A549 (cell line): ENCODE data around the gene PDCL2. TPM values are rescaled to one million over a fixed set of nuclear protein-coding genes. Genes with fewer than 3 reads are reported as not detected.
"Not testable (repeated sequence)": the region's sequence is repeated elsewhere in the genome, so short reads cannot be mapped to it uniquely, and the experiment has no call there.

Experiments
- ATAC-seq, 2 experiments: fragments of 200-7000 bp in 1 of 2; fragments of >200 bp in 1 of 2; cut with Nextera tagmentation in 1 of 2; cut with Tn5 transposase in 1 of 2; 3 replicates each; pipeline versions ENCODE4 v1.8.0 to v1.9.1; 2018 to 2020; ENCODE audit warnings: mild to moderate bottlenecking in 1 of 2, moderate library complexity in 1 of 2
- CTCF ChIA-PET: fragments of 300-600 bp; sonication (Branson Sonifier 250); formaldehyde crosslinking; extraction: SDS; loops from one replicate; lab custom pipeline; 2021; ENCODE audit warnings: antibody characterized with exemption, inconsistent platforms; lab: Yijun Ruan, JAX
- POLR2A ChIA-PET: fragments of 350-600 bp; formaldehyde crosslinking; extraction: SDS; loops from one replicate; lab custom pipeline; 2021; ENCODE audit warnings: antibody characterized with exemption, inconsistent platforms; lab: Yijun Ruan, JAX
- DNase-seq, 2 experiments: peaks; one replicate each; pipeline versions ENCODE4 v3.0.0 to v3.0.0-alpha.2; 2011 to 2016; ENCODE audit warnings: low read depth in 1 of 2, low spot score in 1 of 2
- FAIRE-seq: peaks from 2 replicates; lab custom pipeline; 2011; peaks lifted over from hg19 to GRCh38; lab: Jason Lieb, UNC
- H3K27ac ChIP-seq, 2 experiments: fragments of >200 bp; sonication (Bioruptor Twin); formaldehyde crosslinking; 3 replicates each; pipeline ENCODE4 v1.5.1; 2016 to 2017
- H3K4me1 ChIP-seq: fragments of >200 bp; sonication (Bioruptor Twin); formaldehyde crosslinking; 3 replicates; pipeline ENCODE4 v1.6.1; 2016
- H3K4me2 ChIP-seq: fragments of >200 bp; sonication (Bioruptor Twin); formaldehyde crosslinking; 3 replicates; pipeline ENCODE4 v1.6.1; 2016
- H3K4me3 ChIP-seq: fragments of >200 bp; sonication (Bioruptor Twin); formaldehyde crosslinking; 3 replicates; pipeline ENCODE4 v1.5.1; 2016
- H3K9me3 ChIP-seq: fragments of >200 bp; sonication (Bioruptor Twin); formaldehyde crosslinking; 3 replicates; pipeline ENCODE4 v1.6.1; 2016
- BHLHE40 ChIP-seq: IDR thresholded peaks from 2 replicates; pipeline ENCODE4 v1.6.1; 2012; ENCODE audit warnings: low read depth, low read length, inconsistent platforms
- CHD2 ChIP-seq: fragments of 150-350 bp; IDR thresholded peaks from 2 replicates; pipeline ENCODE4 v1.6.1; 2014; ENCODE audit warnings: low read length; ENCODE audit not compliant: partially characterized antibody
- CHD4 ChIP-seq: fragments of 200-600 bp; sonication (generic); IDR thresholded peaks from 2 replicates; pipeline ENCODE4 v1.6.1; 2016; ENCODE audit warnings: antibody characterized with exemption, mild to moderate bottlenecking, borderline replicate concordance
- EHMT2 ChIP-seq: fragments of 200-600 bp; sonication (generic); IDR thresholded peaks from 2 replicates; pipeline ENCODE4 v1.6.1; 2016; ENCODE audit warnings: antibody characterized with exemption, low read depth, mild to moderate bottlenecking, moderate library complexity
- ELK1 ChIP-seq: fragments of 150-350 bp; IDR thresholded peaks from 2 replicates; pipeline ENCODE4 v1.6.1; 2014; ENCODE audit warnings: low read depth, mild to moderate bottlenecking, low read length
- EP300 ChIP-seq, 2 experiments: fragments of >200 bp; sonication (Bioruptor Twin); formaldehyde crosslinking; IDR thresholded peaks; 2 replicates in 1 of 2; 3 replicates in 1 of 2; pipeline ENCODE4 v1.6.1; 2016 to 2017
- FOSB ChIP-seq: fragments of 250-450 bp; sonication (Bioruptor Pico); IDR thresholded peaks from 2 replicates; pipeline ENCODE4 v1.5.0; 2020; ENCODE audit warnings: mild to moderate bottlenecking, moderate library complexity
- FOSL2 ChIP-seq, 2 experiments: fragments of 450-650 bp in 1 of 2; fragments of >200 bp in 1 of 2; sonication (Bioruptor Twin) in 1 of 2; formaldehyde crosslinking; IDR thresholded peaks; 2 replicates each; pipeline versions ENCODE4 v1.5.0 to v1.6.1; 2016 to 2020; ENCODE audit warnings: mild to moderate bottlenecking in 1 of 2, moderate library complexity in 1 of 2
- HDAC2 ChIP-seq: fragments of 200-600 bp; sonication (generic); IDR thresholded peaks from 2 replicates; pipeline ENCODE4 v1.6.1; 2016
- HES2 ChIP-seq: fragments of >200 bp; sonication (Bioruptor Twin); formaldehyde crosslinking; IDR thresholded peaks from 2 replicates; pipeline ENCODE4 v1.6.1; 2016
- HOXB13 ChIP-seq: fragments of 250-450 bp; sonication (Bioruptor Pico); IDR thresholded peaks from 2 replicates; pipeline ENCODE4 v1.5.0; 2020; ENCODE audit warnings: low read depth, mild to moderate bottlenecking, moderate library complexity
- JUNB ChIP-seq: fragments of >200 bp; sonication (Bioruptor Twin); formaldehyde crosslinking; IDR thresholded peaks from 2 replicates; pipeline ENCODE4 v1.6.1; 2016
- MAX ChIP-seq: IDR thresholded peaks from 2 replicates; pipeline ENCODE4 v1.6.1; 2012
- MYC ChIP-seq: IDR thresholded peaks from 2 replicates; pipeline ENCODE4 v1.6.1; 2012; ENCODE audit warnings: mild to moderate bottlenecking, inconsistent platforms, low read length, improper control_type of control experiment, borderline replicate concordance
- NFE2L2 ChIP-seq: fragments of 150-350 bp; conservative IDR thresholded peaks from 2 replicates; pipeline ENCODE4 v1.6.1; 2014; ENCODE audit warnings: low read length
- NPAS2 ChIP-seq: fragments of 250-450 bp; sonication (Bioruptor Pico); IDR thresholded peaks from 2 replicates; pipeline ENCODE4 v1.8.0; 2022; ENCODE audit warnings: mild to moderate bottlenecking, moderate library complexity, borderline replicate concordance
- NR3C1 ChIP-seq: fragments of >200 bp; sonication (Bioruptor Twin); formaldehyde crosslinking; IDR thresholded peaks from 3 replicates; pipeline ENCODE4 v1.6.1; 2017
- PHF8 ChIP-seq: fragments of 200-600 bp; sonication (generic); IDR thresholded peaks from 2 replicates; pipeline ENCODE4 v1.6.1; 2016; ENCODE audit warnings: low read depth, mild to moderate bottlenecking, antibody characterized with exemption, moderate library complexity, borderline replicate concordance
- RARB ChIP-seq: fragments of 250-450 bp; sonication (Bioruptor Pico); IDR thresholded peaks from 2 replicates; pipeline ENCODE4 v1.8.0; 2021; ENCODE audit warnings: mild to moderate bottlenecking, moderate library complexity
- REST ChIP-seq: fragments of 200-600 bp; sonication (generic); IDR thresholded peaks from 2 replicates; pipeline ENCODE4 v1.6.1; 2016; ENCODE audit warnings: antibody characterized with exemption, mild to moderate bottlenecking, moderate library complexity
- TP53 ChIP-seq: fragments of 250-450 bp; sonication (Bioruptor Pico); IDR thresholded peaks from 2 replicates; pipeline ENCODE4 v1.5.0; 2021; ENCODE audit warnings: mild to moderate bottlenecking, moderate library complexity
- USF2 ChIP-seq: fragments of 450-650 bp; IDR thresholded peaks from 2 replicates; pipeline ENCODE4 v1.6.1; 2014; ENCODE audit warnings: antibody characterized with exemption
- ZC3H11A ChIP-seq: fragments of 450-650 bp; IDR thresholded peaks from 2 replicates; pipeline ENCODE4 v1.6.1; 2014; ENCODE audit warnings: antibody characterized with exemption, mild to moderate bottlenecking
- WGBS: methylation state at CpG from one replicate; pipeline ENCODE4 v1.1.6; 2017; ENCODE audit errors: missing lambda C conversion rate; 5-methylcytosine and 5-hydroxymethylcytosine counted together
- polyA plus RNA-seq, 4 experiments: library from polyadenylated mRNA; depleted of rRNA in 3 of 4; stranded (reverse); fragments of >200 nt; fragmentation: RNase III in 1 of 4; extraction: RNeasy Plus Mini Kit Qiagen cat#74134 plus additional on column Dnase treatment in 1 of 4; gene quantifications; 2 replicates in 3 of 4; 3 replicates in 1 of 4; pipeline ENCODE4 v1.2.3, GENCODE V29; 2011 to 2017

The PDCL2 gene
- polyA plus RNA-seq, 2 of the 4 experiments (the other 2 are of a cell fraction) = not detected

GRCh38 chr4:55625835-55626234 lies 33.8 kb upstream of the PDCL2 start:
- FAIRE-seq (no peak), DNase-seq (no peak), ATAC-seq (no peak)
- ChIA-PET POLR2A (no interaction called here), CTCF (no interaction called here)
- 46% methylated on average over 2 of the region's 2 CpGs for WGBS
- Histone ChIP-seq H3K9me3 (no peaks in the 10 kb centered on the region; the same call in 2 of the 3 replicates), H3K27ac (no peak overlapping the region), H3K4me2 (no peak overlapping the region), H3K4me3 (no peak overlapping the region), H3K4me1 (no peaks in the 10 kb centered on the region)
- TF ChIP-seq USF2 (no peak), ELK1 (no peak), ZC3H11A (no peak), EP300 (IDR thresholded peaks at IDR 0.05) (no peak), TP53 (CRISPR knock-in tag) (no peak), RARB (no peak), BHLHE40 (no peak), NFE2L2 (no peak), REST (no peak), EHMT2 (no peak), MYC (no peak), HDAC2 (no peak), NPAS2 (CRISPR knock-in tag) (no peak)

GRCh38 chr4:55624063-55624462 lies 32.0 kb upstream of the PDCL2 start:
- ATAC-seq, H3K27ac ChIP-seq, POLR2A ChIA-PET, H3K9me3 ChIP-seq, FAIRE-seq, CTCF ChIA-PET, DNase-seq, H3K4me3 ChIP-seq, H3K4me2 ChIP-seq, H3K4me1 ChIP-seq: not testable (repeated sequence)
- WGBS = 0% methylated on average over 1 of the region's 1 CpG

- Histone ChIP-seq H3K4me3 (no peak overlapping the region), H3K4me1 (no peaks in the 10 kb centered on the region)
- DNase-seq = no peak
- POLR2A ChIA-PET = no interaction called here
- TF ChIP-seq FOSB (CRISPR knock-in tag) = no peak
- TF ChIP-seq PHF8 = no peak
- no peak for TF ChIP-seq BHLHE40
- TF ChIP-seq MAX = no peak
- no peak for TF ChIP-seq FOSL2 (IDR thresholded peaks at IDR 0.05)
- no peak for TF ChIP-seq FOSL2 (CRISPR knock-in tag; IDR thresholded peaks at IDR 0.05)
- no peak for TF ChIP-seq CHD2
- no peak for TF ChIP-seq NPAS2 (CRISPR knock-in tag)
- no peak for TF ChIP-seq HOXB13
- TF ChIP-seq CHD4 = no peak
- TF ChIP-seq JUNB = no peak
- TF ChIP-seq NR3C1 = no peak
- TF ChIP-seq HES2 = no peak
- TF ChIP-seq, all 56 proteins: peak for 0
- no peak for FAIRE-seq
- H3K9me3 ChIP-seq = no peaks in the 10 kb centered on the region
- H3K4me2 ChIP-seq = no peak overlapping the region
- H3K27ac ChIP-seq = no peak overlapping the region
- ATAC-seq = no peak
- CTCF ChIA-PET = no interaction called here
- 7% methylated on average over 1 of the region's 1 CpG for WGBS
Observed at GRCh38 chr4:55618546-55619143, 26.6 kb upstream of the PDCL2 start.
